Ascending aorta (tissue), 2 donors: ENCODE measurements around the gene L1TD1. TPM values are rescaled to one million over a fixed set of nuclear protein-coding genes. Genes with fewer than 3 reads are reported as not detected.
"Not testable (repeated sequence)": the region's sequence is repeated elsewhere in the genome, so short reads cannot be mapped to it uniquely, and the experiment has no call there.

Experiments used
- DNase-seq, 2 donors: peaks; one replicate each; pipeline ENCODE4 v3.0.0-alpha.2; 2019; ENCODE audit warnings: low spot score in 2 of 2
- H3K27ac ChIP-seq, 2 donors: fragments of 200-600 bp; sonication (generic); one replicate each; pipeline ENCODE4 v1.5.1; 2016 to 2017; ENCODE audit warnings: mild to moderate bottlenecking in 1 of 2
- H3K27me3 ChIP-seq: fragments of 200-600 bp; sonication (generic); one replicate; pipeline ENCODE4 v1.5.1; 2017
- H3K36me3 ChIP-seq, 2 donors: fragments of 200-600 bp; sonication (generic); one replicate each; pipeline ENCODE4 v1.5.1; 2016
- H3K4me1 ChIP-seq, 2 donors: fragments of 200-600 bp; sonication (generic); one replicate each; pipeline ENCODE4 v1.5.1; 2016 to 2017; ENCODE audit warnings: mild to moderate bottlenecking in 1 of 2
- H3K4me3 ChIP-seq, 2 donors: fragments of 200-600 bp; sonication (generic); one replicate each; pipeline ENCODE4 v1.5.1; 2016 to 2017; ENCODE audit warnings: mild to moderate bottlenecking in 1 of 2
- H3K9me3 ChIP-seq, 2 donors: fragments of 200-600 bp; sonication (generic); one replicate each; pipeline ENCODE4 v1.5.1; 2016
- intact Hi-C: fragments of 100-400 bp; cut with DNase I; formaldehyde crosslinking; loops from one replicate; pipeline ENCODE4 v1.15.1; 2023
- total RNA-seq: library from RNA; depleted of rRNA; stranded (reverse); fragments of >200 nt; gene quantifications from one replicate; pipeline ENCODE4 v1.1.0, GENCODE V29; 2016
- TF ChIP-seq, protein P1 (sequence below), 3 experiments: fragments of 200-600 bp in 2 of 3; fragments of 450-650 bp in 1 of 3; sonication (generic) in 2 of 3; IDR thresholded peaks; one replicate each; pipeline ENCODE4 v1.5.1; 2016 to 2019; ENCODE audit warnings: antibody characterized with exemption in 3 of 3, mild to moderate bottlenecking in 1 of 3, moderate library complexity in 1 of 3

The L1TD1 gene
- total RNA-seq, 1 donor from 2014 or later = not detected

DNA sequence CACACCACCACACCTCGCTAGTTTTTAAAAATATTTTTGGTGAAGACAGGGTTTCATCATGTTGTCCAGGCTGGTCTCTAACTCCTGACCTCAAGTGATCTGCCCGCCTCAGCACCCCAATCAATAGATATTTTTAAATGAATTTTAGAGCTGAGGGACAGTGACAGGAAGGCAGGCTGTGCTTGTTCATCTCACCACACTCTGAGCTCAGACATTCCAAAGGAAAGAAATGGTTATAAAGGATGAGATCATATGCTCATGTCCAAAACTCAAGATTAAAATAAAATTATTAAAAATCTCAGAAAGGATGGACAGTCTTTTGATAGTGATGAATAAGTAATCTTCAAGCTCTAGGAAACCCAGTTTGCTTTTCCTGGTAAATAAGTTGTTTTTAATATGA lies 40.9 kb downstream of the L1TD1 start:
- TF ChIP-seq, protein P1, sequence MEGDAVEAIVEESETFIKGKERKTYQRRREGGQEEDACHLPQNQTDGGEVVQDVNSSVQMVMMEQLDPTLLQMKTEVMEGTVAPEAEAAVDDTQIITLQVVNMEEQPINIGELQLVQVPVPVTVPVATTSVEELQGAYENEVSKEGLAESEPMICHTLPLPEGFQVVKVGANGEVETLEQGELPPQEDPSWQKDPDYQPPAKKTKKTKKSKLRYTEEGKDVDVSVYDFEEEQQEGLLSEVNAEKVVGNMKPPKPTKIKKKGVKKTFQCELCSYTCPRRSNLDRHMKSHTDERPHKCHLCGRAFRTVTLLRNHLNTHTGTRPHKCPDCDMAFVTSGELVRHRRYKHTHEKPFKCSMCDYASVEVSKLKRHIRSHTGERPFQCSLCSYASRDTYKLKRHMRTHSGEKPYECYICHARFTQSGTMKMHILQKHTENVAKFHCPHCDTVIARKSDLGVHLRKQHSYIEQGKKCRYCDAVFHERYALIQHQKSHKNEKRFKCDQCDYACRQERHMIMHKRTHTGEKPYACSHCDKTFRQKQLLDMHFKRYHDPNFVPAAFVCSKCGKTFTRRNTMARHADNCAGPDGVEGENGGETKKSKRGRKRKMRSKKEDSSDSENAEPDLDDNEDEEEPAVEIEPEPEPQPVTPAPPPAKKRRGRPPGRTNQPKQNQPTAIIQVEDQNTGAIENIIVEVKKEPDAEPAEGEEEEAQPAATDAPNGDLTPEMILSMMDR (IDR thresholded peaks at IDR 0.05) = no peak
- no peaks in the 10 kb centered on the region for H3K36me3 ChIP-seq
- H3K4me1 ChIP-seq = no peaks in the 10 kb centered on the region
- intact Hi-C loops = no loop called here
- no peak for DNase-seq
- H3K27ac ChIP-seq = no peak overlapping the region
- no peak overlapping the region for H3K4me3 ChIP-seq
- no peaks in the 10 kb centered on the region for H3K9me3 ChIP-seq
- no peaks in the 10 kb centered on the region for H3K27me3 ChIP-seq

DNA sequence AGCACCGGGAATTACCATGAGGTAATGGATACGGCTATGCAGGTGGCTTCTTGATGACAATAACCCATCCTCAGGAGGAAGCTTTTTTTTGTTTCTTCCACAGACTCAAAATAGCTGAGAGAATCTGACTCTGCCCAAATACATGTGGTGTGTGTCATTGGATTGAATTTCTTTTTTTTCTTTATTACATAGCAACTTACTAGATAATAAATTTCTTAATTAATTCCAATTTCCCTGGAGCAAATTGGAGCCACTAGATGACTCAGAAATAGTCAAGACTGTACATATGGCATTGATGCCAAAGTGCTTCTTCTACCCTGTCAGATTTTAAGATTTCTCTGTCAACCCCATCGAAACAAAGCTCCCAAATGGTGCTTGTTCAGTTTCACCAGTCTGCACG lies 42.7 kb downstream of the L1TD1 start:
- no peak for DNase-seq
- intact Hi-C loops = no loop called here
- Histone ChIP-seq H3K9me3 (no peaks in the 10 kb centered on the region), H3K27me3 (no peaks in the 10 kb centered on the region), H3K36me3 (no peaks in the 10 kb centered on the region), H3K4me1 (no peaks in the 10 kb centered on the region), H3K4me3 (no peak overlapping the region), H3K27ac (no peak overlapping the region)
- TF ChIP-seq, protein P1 (IDR thresholded peaks at IDR 0.05) = no peak

DNA sequence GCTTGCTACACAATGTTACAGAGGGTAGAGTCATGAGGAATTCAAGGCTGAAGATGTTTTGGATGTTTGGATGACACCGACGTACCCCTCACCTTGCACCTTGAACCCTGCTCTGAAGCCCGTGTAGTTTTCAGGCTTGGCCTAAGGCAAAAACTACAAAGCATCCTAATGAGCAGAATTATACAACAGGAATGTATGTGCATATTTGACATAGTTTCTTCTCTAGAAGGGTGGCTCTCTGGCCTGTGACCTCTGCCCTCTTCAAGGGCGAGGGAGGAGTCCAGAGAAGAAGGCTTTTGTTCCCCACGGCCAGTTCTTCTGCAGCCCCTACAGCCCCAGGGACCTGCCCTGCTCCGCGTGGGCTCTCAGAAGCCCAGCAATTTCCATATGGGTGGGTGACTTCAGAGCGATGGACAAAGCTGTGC lies 43.3 kb downstream of the L1TD1 start:
- TF ChIP-seq, protein P1 (IDR thresholded peaks at IDR 0.05) = no peak
- no peaks in the 10 kb centered on the region for H3K4me1 ChIP-seq
- H3K4me3 ChIP-seq = no peak overlapping the region
- no peak for DNase-seq
- intact Hi-C loops = no loop called here
- H3K36me3 ChIP-seq = no peaks in the 10 kb centered on the region
- H3K27me3 ChIP-seq = no peaks in the 10 kb centered on the region
- no peak overlapping the region for H3K27ac ChIP-seq
- H3K9me3 ChIP-seq = no peaks in the 10 kb centered on the region

DNA sequence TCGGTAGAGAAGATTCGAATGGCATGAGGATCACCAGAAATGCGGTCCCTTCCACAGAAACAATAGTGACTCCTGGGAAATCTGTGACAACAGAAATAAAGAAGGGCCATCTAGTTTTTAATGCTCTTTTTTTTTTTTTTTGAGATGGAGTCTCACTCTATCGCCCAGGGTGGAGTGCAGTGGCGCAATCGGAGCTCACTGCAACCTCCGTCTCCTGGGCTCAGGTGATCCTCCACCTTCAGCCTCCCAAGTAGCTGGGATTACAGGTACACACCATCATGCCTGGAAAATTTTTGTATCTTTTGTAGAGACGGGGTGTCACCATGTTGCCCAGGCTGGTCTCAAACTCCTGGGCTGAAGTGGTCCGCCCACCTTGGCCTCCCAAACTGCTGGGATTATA lies 43.9 kb downstream of the L1TD1 start:
- Histone ChIP-seq H3K9me3 (no peaks in the 10 kb centered on the region), H3K4me3 (no peak overlapping the region), H3K4me1 (no peaks in the 10 kb centered on the region), H3K27me3 (no peaks in the 10 kb centered on the region), H3K36me3 (no peaks in the 10 kb centered on the region), H3K27ac (no peak overlapping the region)
- TF ChIP-seq, protein P1 (IDR thresholded peaks at IDR 0.05) = no peak
- no peak for DNase-seq
- intact Hi-C loops = no loop called here

DNA sequence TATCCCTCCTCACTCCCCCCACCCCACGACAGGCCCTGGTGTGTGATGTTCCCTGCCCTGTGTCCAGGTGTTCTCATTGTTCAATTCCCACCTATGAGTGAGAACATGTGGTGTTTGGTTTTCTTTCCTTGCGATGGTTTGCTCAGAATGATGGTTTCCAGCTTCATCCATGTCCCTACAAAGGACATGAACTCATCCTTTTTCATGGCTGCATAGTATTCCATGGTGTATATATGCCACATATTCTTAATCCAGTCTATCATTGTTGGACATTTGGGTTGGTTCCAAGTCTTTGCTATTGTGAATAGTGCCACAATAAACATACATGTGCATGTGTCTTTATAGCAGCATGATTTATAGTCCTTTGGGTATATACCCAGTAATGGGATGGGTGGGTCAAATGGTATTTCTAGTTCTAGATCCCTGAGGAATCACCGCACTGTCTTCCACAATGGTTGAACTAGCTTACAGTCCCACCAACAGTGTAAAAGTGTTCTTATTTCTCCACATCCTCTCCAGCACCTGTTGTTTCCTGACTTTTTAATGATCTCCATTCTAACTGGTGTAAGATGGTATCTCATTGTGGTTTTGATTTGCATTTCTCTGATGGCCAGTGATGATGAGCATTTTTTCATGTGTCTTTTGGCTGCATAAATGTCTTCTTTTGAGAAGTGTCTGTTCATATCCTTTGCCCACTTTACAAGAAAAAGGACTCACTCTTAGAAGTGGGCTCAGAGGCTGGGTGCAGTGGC lies 45.2 kb downstream of the L1TD1 start:
- DNase-seq, H3K9me3 ChIP-seq, H3K4me1 ChIP-seq, H3K27ac ChIP-seq, H3K36me3 ChIP-seq, H3K4me3 ChIP-seq, H3K27me3 ChIP-seq, intact Hi-C loops: not testable (repeated sequence)

DNA sequence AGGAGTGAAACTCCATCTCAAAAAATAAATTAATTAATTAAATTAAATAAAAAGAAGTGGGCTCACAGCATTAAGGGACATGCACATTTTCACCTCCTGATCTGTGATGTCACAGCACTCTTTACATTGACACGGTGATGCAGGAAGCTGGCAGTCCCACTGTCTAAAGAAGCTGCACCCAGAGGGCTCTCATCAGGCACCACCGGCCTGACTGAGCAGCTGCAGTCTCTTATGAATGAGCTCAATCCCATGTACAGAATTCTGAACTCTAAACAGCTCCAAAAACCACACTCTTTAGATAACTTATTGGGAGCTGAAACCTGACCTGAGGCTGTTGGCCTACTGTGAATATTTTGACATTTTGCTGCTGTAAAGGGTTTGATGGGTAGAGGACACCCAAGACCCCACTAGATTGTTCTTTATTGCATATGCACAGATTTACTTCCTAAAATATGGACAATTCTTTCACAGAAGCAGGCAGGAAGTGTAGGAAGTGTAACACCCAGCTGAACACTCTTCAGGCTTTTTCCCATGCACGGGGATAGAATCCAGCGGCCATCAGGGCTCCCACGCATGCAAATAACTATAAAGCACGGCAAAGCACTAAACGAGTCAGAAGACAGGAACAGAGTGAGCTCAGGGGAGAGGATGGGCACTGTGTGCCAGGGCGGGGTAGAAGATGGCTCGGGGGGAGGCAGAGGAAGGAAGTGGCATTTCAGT lies 46.2 kb downstream of the L1TD1 start:
- TF ChIP-seq, protein P1 (IDR thresholded peaks at IDR 0.05) = no peak
- no peaks in the 10 kb centered on the region for H3K4me1 ChIP-seq
- no peak for DNase-seq
- intact Hi-C loops = no loop called here
- no peaks in the 10 kb centered on the region for H3K36me3 ChIP-seq
- H3K9me3 ChIP-seq = no peaks in the 10 kb centered on the region
- H3K4me3 ChIP-seq = no peak overlapping the region
- no peak overlapping the region for H3K27ac ChIP-seq
- no peaks in the 10 kb centered on the region for H3K27me3 ChIP-seq
